BJ (cell line): ENCODE results near the gene PGBD5. TPM values are rescaled to one million over a fixed set of nuclear protein-coding genes. Genes with fewer than 3 reads are reported as not detected.

ENCODE experiments used
- CTCF ChIA-PET: fragments of 350-600 bp; formaldehyde crosslinking; extraction: SDS; loops from one replicate; lab custom pipeline; 2021; ENCODE audit warnings: antibody characterized with exemption, inconsistent platforms; lab: Yijun Ruan, JAX
- POLR2A ChIA-PET: fragments of 300-600 bp; sonication (Branson Sonifier 250); formaldehyde crosslinking; extraction: SDS; loops from one replicate; lab custom pipeline; 2021; ENCODE audit warnings: antibody characterized with exemption; lab: Charles Lee
- DNase-seq: peaks from one replicate; pipeline ENCODE4 v3.0.0-alpha.2; 2011; ENCODE audit warnings: low read depth
- H3K27me3 ChIP-seq: 2 replicates; pipeline ENCODE4 v1.6.0; 2011; ENCODE audit warnings: low read length; ENCODE audit not compliant: control insufficient read depth, insufficient read depth
- H3K36me3 ChIP-seq: 2 replicates; pipeline ENCODE4 v1.5.1; 2011; ENCODE audit warnings: low read length; ENCODE audit not compliant: control insufficient read depth, insufficient read depth
- H3K4me3 ChIP-seq: 2 replicates; pipeline ENCODE4 v1.5.1; 2011; ENCODE audit warnings: low read depth, mild to moderate bottlenecking, control low read depth, low read length
- CTCF ChIP-seq: IDR thresholded peaks from 2 replicates; pipeline ENCODE4 v1.5.1; 2011; ENCODE audit warnings: low read depth, mild to moderate bottlenecking, control low read depth, inconsistent platforms, low read length, moderate library complexity; ENCODE audit not compliant: insufficient read depth
- polyA plus RNA-seq: library from polyadenylated mRNA; depleted of rRNA; stranded (reverse); fragments of >200 nt; gene quantifications from 2 replicates; pipeline ENCODE4 v1.2.3, GENCODE V29; 2011

PGBD5 gene
- polyA plus RNA-seq, 1 experiment, result 0.07 TPM

DNA sequence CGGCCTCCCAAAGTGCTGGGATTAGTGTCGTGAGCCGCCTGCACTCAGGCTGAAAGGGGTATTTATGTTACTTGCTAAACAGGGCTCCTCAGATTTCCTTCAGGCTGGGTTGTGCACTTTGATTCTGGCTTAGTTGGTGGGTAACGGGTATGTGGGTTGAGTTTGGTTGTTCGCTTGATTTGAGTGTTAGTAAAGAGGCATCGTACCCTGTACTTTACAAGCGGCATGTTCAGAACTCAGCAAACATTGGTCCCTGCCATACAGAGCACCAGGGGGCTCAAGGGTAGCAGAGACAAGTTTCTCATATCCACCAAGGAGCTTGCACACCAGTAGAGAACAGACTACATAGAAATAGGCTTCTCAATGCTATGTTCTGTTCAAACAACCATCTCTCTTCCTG is 147.8 kb downstream of the PGBD5 start:
- H3K36me3 ChIP-seq, result peaks cover 12% of the 10 kb centered on the region
- no peak for DNase-seq
- H3K27me3 ChIP-seq, result no peaks in the 10 kb centered on the region
- CTCF ChIA-PET, result interaction anchor here (1.4 to 1.6 kb wide), 2 partner anchors 21 to 27 kb away, joined by 3 read pairs; no protein-coding TSS in a partner anchor
- POLR2A ChIA-PET, result no interaction called here
- H3K4me3 ChIP-seq, result no peak overlapping the region
- TF ChIP-seq CTCF, result no peak

GRCh38 chr1:230277201-230278025 is 148.7 kb downstream of the PGBD5 start:
- no peak for TF ChIP-seq CTCF
- no peak overlapping the region for H3K4me3 ChIP-seq
- ChIA-PET POLR2A (no interaction called here), CTCF (interaction anchor here (1.4 to 1.6 kb wide), 2 partner anchors 22 to 26 kb away, joined by 3 read pairs; no protein-coding TSS in a partner anchor)
- no peak for DNase-seq
- H3K27me3 ChIP-seq, result no peaks in the 10 kb centered on the region
- peaks cover 12% of the 10 kb centered on the region for H3K36me3 ChIP-seq

DNA sequence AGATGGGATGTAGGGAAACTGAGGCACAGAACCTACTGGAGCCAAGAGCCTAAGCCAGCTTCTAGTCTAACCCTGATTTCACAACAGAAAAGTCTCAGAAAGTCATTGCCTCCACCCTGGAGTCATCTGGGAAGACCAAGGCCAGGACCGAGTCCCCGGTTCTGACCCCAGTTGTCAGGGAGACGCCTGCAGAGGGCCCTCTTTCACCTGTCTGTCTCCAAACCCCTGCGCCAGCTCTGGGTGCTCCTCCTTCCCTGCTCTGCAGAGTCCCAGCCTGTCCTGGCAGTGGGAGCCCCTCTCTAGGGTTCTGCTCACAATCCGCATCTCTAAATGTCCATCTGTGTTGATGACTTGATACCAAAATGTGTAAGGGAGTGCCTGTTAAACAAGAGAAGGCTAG is 149.7 kb downstream of the PGBD5 start:
- ChIA-PET CTCF (no interaction called here), POLR2A (no interaction called here)
- Histone ChIP-seq H3K4me3 (no peak overlapping the region), H3K36me3 (peaks cover 12% of the 10 kb centered on the region), H3K27me3 (no peaks in the 10 kb centered on the region)
- no peak for DNase-seq
- no peak for TF ChIP-seq CTCF

DNA sequence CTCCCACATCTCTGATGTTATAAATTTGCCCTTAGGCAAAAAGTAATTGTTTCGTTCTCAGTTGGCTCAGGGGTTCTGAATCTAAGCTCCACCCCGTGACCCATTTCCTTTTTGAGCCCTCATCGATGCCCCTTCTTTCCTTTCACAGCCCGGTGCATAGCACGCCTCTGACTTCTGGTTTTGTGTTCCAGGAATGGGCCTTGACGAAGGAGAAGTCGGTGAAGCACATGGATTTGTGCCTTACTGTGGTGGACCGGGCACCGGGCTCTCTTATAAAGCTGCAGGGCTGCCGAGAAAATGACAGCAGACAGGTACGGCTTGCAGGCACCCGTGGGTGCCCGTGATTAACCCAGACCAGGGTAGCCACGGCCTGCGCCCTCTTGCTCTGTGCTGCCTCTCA is 151.9 kb downstream of the PGBD5 start:
- CTCF ChIA-PET, result interaction anchor here (0.9 to 1.7 kb wide), 2 partner anchors 183 to 613 kb away, joined by 3 to 4 read pairs; no protein-coding TSS in a partner anchor
- POLR2A ChIA-PET, result no interaction called here
- no peak overlapping the region for H3K4me3 ChIP-seq
- H3K36me3 ChIP-seq, result peaks cover 10% of the 10 kb centered on the region
- TF ChIP-seq CTCF, result no peak
- DNase-seq, result no peak
- no peaks in the 10 kb centered on the region for H3K27me3 ChIP-seq

DNA sequence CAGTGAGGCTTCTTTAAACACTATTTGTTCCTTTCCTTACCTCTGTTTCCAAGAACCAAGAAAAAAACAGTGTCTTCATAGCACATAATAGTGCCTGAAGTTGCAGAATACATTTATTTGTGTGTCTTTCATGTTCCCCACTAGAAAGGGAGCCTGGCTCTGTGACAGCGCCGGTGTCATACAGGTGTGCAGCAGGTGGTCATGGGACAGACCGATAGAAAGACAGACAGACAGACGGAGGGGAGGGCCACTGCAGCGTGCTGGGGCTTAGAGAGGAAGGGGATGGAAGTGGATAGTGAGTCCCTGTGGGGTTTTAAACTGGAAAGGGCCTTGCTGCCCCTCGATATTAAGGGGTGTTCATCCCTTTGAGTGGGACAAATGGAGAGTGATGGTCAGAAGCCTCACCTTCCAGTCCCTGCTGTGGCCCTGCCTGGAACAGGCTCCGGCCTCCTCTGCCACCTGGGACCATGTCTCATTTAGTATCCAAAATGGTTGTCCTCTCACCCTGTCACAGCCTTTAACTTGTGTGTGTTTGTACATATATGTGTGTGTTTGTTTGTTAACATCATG is 152.9 kb downstream of the PGBD5 start:
- POLR2A ChIA-PET, result no interaction called here
- Histone ChIP-seq H3K36me3 (peaks cover 10% of the 10 kb centered on the region), H3K27me3 (no peaks in the 10 kb centered on the region), H3K4me3 (no peak overlapping the region)
- no peak for DNase-seq
- no peak for TF ChIP-seq CTCF
- CTCF ChIA-PET, result interaction anchor here (0.9 to 1.7 kb wide), 2 partner anchors 182 to 612 kb away, joined by 3 to 4 read pairs; no protein-coding TSS in a partner anchor
